GM19452 (cell line): Measurements from ENCODE around the gene ZSCAN12.

Experiments used
- ATAC-seq: cut with Tn5 transposase; IDR thresholded peaks from one replicate; pipeline ENCODE4 v1.9.1; 2021; ENCODE audit not compliant: unreplicated experiment

The ZSCAN12 gene

DNA sequence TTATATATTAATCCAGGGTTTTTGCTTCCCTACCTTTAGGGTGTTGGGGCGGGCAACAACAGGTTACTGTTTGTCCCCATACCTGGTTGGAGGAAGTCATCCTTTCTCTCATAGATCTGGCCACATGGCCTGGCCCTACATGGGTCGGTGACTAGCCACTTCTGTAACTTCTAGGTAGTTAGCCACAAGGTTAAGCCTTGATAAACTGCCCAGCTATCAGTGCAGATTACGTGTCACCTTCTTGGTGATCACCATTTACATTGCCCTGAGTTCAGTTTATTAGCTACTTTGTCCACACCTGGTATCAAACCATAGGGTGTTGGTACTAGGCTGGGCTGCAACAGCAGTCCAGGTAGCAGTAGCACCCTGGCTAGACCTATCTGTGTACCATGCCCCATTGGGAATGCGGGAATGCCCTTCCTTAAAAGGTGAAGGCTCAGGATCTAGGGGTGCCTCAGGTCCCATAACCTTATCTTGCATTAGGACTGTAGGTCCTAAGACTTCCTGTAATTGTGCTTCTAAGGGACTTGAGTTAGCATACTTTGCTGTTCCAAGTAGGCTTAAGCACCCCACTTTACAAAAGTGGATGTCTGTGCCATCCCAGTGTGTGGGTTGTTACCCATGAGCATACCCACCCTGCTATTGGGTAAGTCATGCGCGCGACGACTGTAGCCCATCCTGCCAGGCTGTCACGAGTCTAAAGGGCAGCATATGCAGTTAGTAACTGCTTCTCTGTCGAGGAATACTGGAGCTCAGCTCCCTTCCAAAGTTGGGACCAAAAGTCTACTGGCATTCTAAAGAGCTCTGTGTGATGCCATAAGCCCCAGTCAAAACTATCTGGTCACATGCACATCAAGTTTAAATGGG lies 44.6 kb downstream of the ZSCAN12 start:
- ATAC-seq = no peak

DNA sequence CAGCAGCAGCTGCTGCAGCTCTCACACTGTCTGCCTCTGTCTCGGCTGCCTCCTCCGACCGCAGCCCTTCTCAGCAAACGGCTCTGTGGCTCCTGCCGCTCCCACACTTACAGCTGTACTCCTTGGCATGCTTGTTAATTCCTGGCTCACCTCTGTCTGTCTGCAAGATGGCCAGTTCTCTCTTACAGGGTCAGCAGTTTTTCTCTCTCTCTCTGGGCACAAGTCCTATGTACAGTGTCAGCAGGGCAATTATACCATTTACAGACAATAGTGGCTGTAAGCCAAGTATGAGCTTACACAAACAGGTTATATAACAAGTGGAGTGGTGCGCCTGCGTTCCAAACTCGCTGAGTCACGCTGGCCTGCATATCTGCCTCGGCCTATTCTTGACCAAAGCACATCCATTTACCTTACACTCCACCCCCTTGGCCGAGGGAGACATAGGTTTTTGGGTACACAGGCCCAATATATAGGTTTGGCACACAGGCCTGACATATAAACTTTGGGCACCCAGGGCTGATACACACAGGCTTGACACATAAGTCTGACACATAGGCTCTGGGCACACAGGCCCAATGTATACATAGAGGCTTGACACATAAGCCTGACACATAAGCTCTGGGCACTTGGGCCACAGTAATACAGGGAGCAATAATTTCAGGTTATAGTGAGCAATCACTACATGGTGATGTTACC lies 45.4 kb downstream of the ZSCAN12 start:
- ATAC-seq = no peak

DNA sequence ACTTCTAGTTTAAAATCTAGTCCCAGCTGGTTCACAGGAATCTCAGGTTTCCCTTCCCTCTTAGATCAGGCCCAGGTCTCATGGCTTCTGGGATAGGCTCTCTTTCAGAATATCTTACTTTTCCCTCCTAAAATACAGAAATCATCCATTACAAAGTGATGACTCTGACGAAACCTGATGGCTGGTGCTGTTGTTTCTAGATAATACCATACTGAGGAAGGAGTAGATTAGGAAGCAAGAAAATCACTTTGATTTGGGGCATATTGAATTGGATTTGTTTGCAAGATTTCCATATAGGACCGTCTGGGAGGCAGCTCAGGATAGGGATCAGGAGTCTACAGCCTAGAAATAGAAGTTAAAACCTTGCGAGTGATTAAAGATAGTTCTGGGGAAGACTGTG lies 46.2 kb downstream of the ZSCAN12 start:
- ATAC-seq = no peak

DNA sequence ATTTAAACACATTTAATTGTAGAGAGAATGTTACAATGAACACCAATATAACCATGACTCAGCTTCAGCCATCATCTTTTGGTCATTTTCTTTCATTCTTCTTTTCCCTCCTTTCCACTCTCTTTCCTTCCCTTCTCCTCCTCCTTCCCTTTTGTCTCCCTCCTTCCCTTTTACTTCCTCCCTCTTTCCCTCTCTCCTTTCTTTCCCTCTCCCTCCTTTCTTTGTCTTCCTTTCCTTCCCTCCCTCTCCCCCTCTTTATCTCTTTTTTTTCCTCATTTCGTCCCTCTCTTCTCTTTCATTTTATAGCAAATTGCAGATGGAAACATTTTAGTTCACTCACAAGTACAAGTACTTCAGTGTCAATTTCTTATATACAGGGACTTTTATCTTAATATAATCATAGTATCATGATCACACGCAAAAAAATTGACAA lies 48.0 kb downstream of the ZSCAN12 start:
- no peak for ATAC-seq

DNA sequence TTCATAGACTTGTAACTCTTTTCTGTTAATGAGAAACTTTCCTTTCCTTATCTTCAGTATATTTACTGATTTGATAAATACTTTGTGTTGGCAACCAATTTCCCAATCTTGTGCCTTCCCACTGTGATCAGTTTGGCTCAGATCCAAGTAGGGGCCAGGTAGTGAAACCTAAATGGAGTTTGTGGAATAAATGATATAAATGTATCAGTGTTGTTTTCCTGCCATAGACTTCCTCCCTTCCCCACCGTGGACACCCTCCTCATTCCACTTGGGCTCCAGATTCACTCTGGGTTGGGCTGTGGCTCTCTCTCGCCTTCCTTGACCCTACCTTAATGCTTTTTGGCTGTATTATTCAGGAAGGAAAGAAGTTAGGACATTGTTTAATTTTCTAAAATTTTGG lies 48.5 kb downstream of the ZSCAN12 start:
- no peak for ATAC-seq

DNA sequence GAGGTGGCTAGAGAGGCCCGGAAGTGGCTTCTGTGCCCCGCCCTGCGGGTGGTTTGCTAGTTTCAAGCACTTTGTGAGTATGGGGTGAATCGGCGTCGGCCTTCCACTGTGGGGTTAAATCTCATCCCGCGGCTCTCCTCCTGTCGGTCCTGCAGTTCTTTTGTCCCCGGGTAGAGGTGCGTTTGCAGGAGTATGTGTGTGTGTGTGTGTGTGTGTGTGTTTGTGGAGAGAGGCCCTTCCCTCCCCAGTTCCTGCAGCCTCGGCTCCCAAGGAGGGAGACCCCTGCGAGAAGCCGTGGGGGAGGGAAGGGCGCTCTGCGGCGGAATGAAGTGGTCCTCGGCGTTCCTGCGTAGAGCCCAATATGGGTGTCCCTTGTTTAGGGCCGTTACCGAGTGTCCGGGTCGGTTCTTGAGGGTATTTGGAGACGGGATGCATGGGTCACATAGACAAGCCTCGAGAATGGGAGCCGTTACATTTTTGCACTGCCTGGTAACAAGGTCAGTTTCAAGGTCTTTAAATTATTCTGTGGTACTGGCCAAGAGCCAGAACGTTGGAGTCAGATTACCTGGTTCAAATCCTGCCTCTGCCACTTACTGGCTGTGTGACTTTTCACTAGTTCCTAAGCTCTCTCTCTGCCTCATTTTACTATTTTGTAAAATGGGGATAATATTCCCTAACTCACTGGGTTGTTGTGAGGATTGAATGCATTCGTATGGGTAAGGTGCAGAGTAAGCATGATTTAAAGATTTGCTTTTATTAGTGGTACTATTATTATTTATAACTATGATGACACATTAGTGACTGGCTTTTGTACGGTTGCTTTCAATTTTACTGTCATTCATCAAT lies 49.4 kb downstream of the ZSCAN12 start, which contains the start of gene ZKSCAN3:
TSS of gene ZKSCAN3 (plus strand) at position 56 of the 846 bp plus-strand sequence. CDS start 9,640 bp downstream, outside the sequence.
- peak; percentile 92 for ATAC-seq

DNA sequence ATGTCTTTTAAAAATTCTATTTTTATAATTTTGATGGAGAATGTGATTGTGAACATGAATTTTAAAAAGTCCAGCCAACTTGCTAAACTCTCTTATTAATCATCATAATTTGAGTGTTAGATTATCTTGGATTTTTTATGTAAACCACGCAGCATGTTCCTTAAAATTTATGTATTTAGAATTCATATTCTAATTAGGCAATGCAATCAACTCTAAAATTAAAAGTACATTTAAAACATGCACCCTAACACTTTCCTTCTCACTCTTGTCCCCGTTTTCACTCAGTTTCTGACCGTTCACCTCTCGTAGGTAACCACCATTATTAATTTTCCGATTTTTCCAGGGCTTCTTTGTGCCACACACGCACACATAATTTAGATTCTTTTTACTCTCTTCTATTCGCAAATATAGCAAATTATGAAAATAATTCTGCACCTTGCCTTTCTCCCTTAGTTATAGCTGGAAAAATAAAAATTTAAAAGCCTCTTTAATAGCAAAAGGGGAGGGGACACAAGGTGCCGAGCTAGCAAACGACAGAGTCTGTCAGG lies 50.1 kb downstream of the ZSCAN12 start:
- ATAC-seq = peak; percentile 23

DNA sequence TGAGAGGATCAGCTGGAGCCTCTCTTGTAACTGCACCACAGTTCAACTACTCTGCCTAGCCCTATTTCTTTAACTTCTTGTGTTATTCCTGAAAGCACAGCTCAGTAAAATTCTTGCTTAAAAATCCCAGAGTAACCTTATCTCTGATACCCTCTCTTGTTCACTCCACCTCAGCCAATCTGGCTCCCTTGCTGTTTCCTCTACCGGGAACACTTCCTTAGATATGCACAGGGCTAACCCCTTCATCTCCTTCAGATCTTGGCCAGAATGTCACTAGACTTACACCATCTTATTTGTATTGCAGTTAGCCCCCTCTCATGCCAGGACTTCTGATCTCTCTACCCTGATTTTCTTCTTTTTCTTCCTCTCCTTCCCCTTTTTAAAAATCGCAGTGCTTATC lies 52.4 kb downstream of the ZSCAN12 start:
- ATAC-seq = no peak

DNA sequence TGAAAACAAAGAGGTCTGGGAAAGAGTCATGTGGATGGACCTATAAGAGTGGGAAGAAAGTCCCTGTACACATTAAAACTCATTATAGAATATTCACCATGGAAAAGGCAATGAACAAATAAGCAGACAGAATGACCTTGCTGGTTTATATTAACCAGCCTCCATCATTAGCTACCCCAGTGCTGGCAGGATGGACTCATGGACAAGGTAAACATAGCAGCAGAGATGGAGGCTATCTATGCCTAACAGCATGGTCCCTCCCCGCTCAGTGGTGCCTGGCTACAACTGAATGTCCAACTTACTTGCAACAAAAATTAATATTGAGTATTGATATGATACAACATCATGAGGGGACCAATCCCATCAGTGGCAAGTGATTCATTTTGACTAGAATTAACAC lies 54.3 kb downstream of the ZSCAN12 start:
- ATAC-seq = no peak

DNA sequence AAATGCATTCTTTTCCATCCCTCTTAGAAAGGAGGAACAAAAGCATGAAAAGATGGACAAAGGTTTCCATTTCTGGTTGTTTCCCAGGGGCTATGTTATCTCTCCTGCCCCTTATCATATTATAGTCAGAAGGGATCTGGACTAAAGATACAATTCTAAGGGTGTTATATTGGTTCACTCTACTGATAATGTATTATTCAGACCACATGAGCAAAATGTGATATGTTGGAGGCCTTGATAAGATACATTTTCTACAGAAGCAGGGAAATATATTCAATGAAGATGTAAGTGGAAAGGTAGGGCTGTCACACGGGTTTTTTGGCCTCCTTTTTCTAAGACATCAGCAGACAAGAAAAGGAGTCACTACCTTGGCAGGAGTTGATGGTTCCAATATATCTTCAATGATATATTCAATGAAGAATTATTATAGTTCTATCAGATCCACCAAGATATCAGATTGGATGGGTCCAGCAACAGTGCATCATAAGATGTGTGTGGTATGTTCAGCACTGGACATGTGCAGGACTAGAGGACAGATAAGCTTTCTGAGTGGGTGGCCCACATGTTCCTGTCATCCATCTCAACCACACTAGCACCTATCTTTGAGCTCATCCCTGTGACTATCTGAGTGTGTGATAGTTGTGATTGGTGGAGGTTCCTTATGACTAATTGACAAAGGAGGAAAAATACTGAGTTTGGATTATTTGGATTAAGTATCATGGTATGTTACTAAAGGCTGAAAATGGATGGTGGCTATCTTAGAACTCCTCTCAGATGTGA lies 55.5 kb downstream of the ZSCAN12 start:
- ATAC-seq = no peak

DNA sequence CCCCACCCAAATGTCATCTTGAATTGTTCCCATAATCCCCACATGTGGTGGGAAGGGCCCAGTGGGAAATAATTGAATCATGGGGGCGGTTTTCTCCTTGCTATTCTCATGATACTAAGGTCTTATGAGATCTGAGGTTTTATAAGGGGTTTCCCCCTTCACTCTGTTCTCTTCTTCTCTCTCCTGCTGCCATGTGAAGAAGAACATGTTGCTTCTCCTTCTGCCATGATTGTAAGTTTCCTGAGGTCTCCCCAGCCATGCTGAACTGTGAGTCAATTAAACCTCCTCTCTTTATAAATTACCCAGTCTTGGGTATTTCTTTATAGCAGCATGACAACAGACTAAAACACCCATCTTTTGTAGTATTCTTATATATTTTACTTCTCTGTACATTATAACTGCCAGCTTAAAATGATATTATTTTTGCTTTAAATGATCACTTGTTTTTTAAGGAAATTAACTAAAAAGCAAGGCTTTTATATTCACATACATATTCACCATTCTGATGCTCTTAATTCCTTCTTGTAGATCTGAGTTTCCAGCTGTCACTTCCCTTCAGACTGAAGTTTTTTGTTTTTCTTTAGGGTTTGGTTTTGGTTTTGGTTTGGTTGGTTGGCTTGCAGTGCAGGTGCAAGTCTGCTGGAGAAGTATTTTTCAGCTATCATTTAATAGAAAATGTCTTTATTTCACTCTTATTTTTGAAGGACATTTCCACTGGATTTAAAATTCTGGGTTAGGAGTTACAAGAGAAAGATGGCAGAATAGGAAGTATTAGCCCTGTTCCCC lies 59.0 kb downstream of the ZSCAN12 start:
- no peak for ATAC-seq

DNA sequence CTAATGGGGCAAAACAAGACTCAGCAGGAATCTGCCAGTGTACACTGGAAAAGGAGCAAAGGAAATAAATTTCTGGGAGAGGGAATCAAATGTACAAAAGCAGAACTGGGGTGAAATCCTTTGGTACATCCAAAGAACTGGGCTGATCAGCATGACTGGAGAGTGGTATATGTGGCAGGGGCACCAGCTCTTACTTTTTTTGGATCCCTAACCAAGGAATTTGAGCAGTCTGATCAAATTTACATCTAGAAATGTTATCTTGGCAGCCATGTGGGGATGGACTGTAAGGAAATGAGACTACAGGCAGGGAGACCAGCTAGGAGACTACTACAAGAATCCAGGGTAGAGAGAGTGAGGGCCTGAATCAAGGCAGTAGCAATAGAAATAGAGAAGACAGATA lies 62.4 kb downstream of the ZSCAN12 start:
- ATAC-seq = no peak

DNA sequence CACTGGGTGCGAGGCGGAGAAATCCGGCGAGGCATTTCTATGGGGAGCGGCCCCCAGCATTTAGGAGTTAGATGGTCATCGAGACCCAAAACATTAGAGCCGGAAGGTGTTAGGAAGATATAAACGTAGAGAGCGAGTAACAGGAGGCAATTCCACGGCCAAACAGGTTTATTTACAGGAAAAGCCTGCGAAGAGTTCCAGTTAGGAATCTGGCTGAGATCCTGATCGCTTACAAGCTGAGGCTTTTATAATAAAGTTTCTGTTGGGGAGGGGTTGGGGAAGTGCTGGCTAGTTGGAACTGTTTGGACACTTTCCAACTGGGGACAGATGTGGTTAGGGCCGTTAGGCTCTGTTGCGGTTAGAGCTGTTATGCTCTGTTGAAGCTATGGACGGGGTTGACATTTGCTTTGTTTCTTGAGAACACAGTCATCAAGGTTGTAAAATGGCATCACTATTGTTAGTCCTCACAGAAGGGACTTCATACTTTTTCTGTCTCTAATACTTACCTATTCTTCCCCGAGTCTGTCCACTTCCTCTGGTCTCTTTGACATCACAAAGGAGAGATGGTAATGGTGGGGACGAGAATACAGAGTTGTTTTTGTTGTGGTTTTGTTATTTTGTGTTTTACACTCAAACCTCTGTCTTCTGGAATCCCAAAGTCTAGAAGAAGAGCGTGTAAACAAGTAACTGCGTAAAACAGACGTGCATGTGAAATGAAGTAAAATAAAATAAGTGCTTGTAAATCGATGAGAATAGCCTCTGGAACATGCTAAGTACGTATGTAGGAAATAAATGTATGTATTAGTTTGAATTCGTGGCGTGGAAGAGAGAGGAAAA lies 63.0 kb downstream of the ZSCAN12 start:
- peak; percentile 35 for ATAC-seq

DNA sequence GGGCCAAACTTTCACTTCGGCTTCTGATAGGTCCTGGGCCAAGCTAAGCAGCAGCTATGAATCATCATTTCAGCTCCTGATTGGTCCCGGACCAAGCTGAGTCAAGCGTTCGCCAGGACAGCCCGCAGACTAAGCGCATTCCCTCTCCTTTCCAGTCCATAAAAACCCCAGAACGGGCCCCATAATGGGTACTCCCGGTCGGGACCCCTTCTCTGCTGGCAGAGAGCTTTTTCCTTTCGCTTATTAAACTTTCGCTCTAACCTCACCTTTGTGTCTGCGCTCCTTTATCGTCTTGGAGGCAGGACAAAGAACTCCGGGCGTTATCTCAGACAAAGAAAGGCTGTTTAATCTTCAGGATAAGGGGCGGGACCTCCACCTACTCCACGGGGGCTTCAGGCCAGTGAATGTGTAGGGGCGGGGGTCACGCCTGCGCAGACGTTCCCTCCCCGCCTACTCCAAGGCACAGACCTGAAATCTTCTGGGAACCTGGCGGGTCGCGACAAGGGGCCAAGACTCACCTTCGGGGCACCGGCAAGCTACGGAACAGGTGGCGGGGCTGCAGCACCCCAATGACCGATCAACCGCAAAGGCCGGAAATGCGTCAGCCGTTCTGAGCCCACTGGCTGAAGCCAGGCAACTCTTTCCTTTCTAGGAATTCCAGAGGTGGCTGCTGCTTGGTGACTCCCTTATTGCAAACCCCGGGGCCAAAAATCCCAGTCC lies 63.8 kb downstream of the ZSCAN12 start, which contains the start of gene ZSCAN31:
TSS of gene ZSCAN31 (minus strand) at position 585 of the 720 bp plus-strand sequence. CDS start 6,465 bp downstream, outside the sequence.
- ATAC-seq = peak; percentile 81

DNA sequence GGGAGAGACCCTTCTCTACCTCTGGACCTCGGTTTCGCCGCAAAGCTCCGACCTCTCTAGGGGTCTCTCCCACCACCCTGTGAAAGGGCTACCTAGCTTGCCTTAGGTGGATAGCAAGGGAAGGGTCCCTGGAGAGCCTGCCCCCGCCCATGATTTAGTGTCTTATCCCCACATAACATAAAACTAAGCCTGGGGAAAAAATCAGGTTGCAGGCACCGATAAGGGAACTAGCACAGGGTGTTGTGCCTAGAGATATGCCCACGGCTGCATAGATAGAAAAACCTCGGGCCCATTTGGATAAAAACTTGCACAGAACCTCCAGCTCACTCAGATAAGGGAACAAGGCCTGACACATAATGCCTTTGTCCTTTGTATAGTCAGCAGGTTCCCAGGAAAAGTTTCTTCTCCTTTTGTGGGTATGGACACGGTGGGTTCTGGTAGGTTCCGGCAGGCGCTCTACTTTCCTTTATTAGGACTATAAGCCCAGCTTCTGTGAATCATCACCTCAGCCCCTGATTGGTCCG lies 64.4 kb downstream of the ZSCAN12 start:
- no peak for ATAC-seq

DNA sequence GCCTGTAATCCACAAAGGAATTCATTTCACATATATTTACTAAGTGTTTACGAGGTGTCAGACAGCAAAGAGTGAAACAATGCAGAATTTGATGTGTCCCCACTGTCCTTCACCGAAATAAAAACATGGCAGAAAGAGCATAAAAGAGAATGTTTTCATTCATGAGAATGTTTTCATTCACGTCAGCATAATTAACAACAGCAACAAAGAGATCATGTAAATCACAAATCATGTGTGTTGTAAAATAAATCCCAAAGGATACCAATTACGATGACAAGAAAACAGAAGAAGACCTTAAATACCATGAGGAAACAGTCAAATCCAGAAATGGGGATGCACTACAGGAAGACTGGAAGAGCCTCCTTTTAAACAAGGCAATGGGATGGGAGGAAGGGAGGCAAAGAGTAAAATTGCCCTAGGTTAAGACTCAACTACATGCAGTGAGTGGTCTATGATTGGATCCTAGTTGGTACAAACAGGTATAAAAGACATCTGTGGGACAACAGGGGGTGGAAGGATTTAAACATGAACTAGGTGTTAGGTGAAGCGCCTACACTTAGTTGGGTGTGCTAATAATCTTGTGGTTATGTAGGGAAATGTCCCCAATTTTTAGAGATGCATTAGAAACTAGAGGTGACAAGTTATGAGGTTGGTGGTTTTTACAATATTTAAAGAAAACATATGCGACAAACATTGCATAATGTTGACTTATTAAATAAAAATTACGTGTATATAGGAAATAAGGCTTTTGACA lies 65.1 kb downstream of the ZSCAN12 start:
- no peak for ATAC-seq

DNA sequence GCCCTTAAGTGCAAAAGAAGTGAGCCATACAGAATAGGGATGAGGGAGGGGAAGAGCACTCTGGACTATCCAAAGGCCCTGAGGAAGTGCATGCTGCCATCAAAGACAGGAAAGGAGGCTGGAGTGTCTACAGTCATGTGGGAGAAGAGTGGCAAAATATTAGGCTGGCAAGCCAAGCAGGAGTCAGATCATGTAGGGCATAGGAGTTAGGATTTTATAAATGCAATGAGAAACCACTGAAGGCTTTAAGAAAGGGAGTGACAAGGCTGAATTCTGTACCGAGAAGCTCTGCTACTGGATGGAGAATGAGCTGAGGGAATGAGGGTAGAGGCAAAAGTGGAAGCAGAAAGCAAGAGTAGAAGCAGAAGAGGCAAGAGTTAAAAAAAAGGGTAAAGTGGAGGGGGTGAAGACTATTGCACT lies 65.9 kb downstream of the ZSCAN12 start:
- no peak for ATAC-seq
